BE2C (cell line): ENCODE measurements around the gene RDH12.

ENCODE experiments used
- DNase-seq: peaks from one replicate; pipeline ENCODE4 v3.0.0-alpha.2; 2020
- H3K27me3 ChIP-seq: fragments of 250-450 bp; sonication (Bioruptor Pico); 2 replicates; pipeline ENCODE4 v1.5.1; 2020; ENCODE audit warnings: mild to moderate bottlenecking
- H3K36me3 ChIP-seq: fragments of 250-450 bp; sonication (Bioruptor Pico); 2 replicates; pipeline ENCODE4 v1.5.1; 2020; ENCODE audit warnings: mild to moderate bottlenecking
- H3K4me1 ChIP-seq: fragments of 250-450 bp; sonication (Bioruptor Pico); 2 replicates; pipeline ENCODE4 v1.5.1; 2020
- H3K4me3 ChIP-seq: 2 replicates; pipeline ENCODE4 v1.5.1; 2011; ENCODE audit warnings: low read depth, low read length
- H3K9me3 ChIP-seq: fragments of 250-450 bp; sonication (Bioruptor Pico); 2 replicates; pipeline ENCODE4 v1.5.1; 2020
- CTCF ChIP-seq: IDR thresholded peaks from 2 replicates; pipeline ENCODE4 v1.5.1; 2012; ENCODE audit warnings: mild to moderate bottlenecking, low read depth, low read length

RDH12 gene

GRCh38 chr14:67725171-67725570, 23.5 kb downstream of the RDH12 start:
- no peak for TF ChIP-seq CTCF
- H3K36me3 ChIP-seq, result no peaks in the 10 kb centered on the region
- H3K4me1 ChIP-seq, result no peaks in the 10 kb centered on the region
- H3K9me3 ChIP-seq, result no peaks in the 10 kb centered on the region
- H3K27me3 ChIP-seq, result no peaks in the 10 kb centered on the region
- no peak for DNase-seq
- H3K4me3 ChIP-seq, result no peak overlapping the region

GRCh38 chr14:67727361-67727760, 25.7 kb downstream of the RDH12 start:
- TF ChIP-seq CTCF, result no peak
- H3K4me3 ChIP-seq, result no peak overlapping the region
- H3K4me1 ChIP-seq, result no peaks in the 10 kb centered on the region
- no peaks in the 10 kb centered on the region for H3K9me3 ChIP-seq
- H3K36me3 ChIP-seq, result no peaks in the 10 kb centered on the region
- no peak for DNase-seq
- no peaks in the 10 kb centered on the region for H3K27me3 ChIP-seq

- TF ChIP-seq CTCF, result no peak
- H3K4me3 ChIP-seq, result no peak overlapping the region
- no peak for DNase-seq
These were observed 26.6 kb downstream of the RDH12 start for GRCh38 chr14:67728258-67728657.

GRCh38 chr14:67729072-67729885, 27.6 kb downstream of the RDH12 start:
- no peaks in the 10 kb centered on the region for H3K9me3 ChIP-seq
- H3K4me3 ChIP-seq, result no peak overlapping the region
- H3K36me3 ChIP-seq, result no peaks in the 10 kb centered on the region
- no peak for DNase-seq
- no peak for TF ChIP-seq CTCF
- no peaks in the 10 kb centered on the region for H3K27me3 ChIP-seq
- no peaks in the 10 kb centered on the region for H3K4me1 ChIP-seq

More at GRCh38 chr14:67728258-67728657, 26.6 kb downstream of the RDH12 start:
- Histone ChIP-seq H3K36me3 (no peaks in the 10 kb centered on the region), H3K27me3 (no peaks in the 10 kb centered on the region), H3K9me3 (no peaks in the 10 kb centered on the region), H3K4me1 (no peaks in the 10 kb centered on the region)

- H3K27me3 ChIP-seq, result no peaks in the 10 kb centered on the region
- DNase-seq, result no peak
- no peaks in the 10 kb centered on the region for H3K4me1 ChIP-seq
- H3K9me3 ChIP-seq, result no peaks in the 10 kb centered on the region
- TF ChIP-seq CTCF, result no peak
- H3K4me3 ChIP-seq, result no peak overlapping the region
- H3K36me3 ChIP-seq, result no peaks in the 10 kb centered on the region
These were observed 31.9 kb downstream of the RDH12 start for GRCh38 chr14:67733616-67734015.

- no peak for TF ChIP-seq CTCF
- Histone ChIP-seq H3K27me3 (no peaks in the 10 kb centered on the region), H3K4me3 (no peak overlapping the region), H3K36me3 (no peaks in the 10 kb centered on the region), H3K4me1 (no peaks in the 10 kb centered on the region), H3K9me3 (no peaks in the 10 kb centered on the region)
- no peak for DNase-seq
These were observed 33.0 kb downstream of the RDH12 start for GRCh38 chr14:67734675-67735074.
